Measurements from ENCODE around the gene TPH2.

GRCh38 chr12:71890475-71890874, 48.2 kb upstream of the TPH2 start:
- TF ChIP-seq, protein P1, sequence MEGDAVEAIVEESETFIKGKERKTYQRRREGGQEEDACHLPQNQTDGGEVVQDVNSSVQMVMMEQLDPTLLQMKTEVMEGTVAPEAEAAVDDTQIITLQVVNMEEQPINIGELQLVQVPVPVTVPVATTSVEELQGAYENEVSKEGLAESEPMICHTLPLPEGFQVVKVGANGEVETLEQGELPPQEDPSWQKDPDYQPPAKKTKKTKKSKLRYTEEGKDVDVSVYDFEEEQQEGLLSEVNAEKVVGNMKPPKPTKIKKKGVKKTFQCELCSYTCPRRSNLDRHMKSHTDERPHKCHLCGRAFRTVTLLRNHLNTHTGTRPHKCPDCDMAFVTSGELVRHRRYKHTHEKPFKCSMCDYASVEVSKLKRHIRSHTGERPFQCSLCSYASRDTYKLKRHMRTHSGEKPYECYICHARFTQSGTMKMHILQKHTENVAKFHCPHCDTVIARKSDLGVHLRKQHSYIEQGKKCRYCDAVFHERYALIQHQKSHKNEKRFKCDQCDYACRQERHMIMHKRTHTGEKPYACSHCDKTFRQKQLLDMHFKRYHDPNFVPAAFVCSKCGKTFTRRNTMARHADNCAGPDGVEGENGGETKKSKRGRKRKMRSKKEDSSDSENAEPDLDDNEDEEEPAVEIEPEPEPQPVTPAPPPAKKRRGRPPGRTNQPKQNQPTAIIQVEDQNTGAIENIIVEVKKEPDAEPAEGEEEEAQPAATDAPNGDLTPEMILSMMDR (IDR thresholded peaks at IDR 0.05), result no peak
- TF ChIP-seq KAT7 (CRISPR knock-in tag; IDR thresholded peaks at IDR 0.05; ENCODE audit: borderline replicate concordance), result no peak
- no peak for TF ChIP-seq ZNF423 (CRISPR knock-in tag; IDR thresholded peaks at IDR 0.05)
- no peak for TF ChIP-seq CREB1 (CRISPR knock-in tag; IDR thresholded peaks at IDR 0.05)
- TF ChIP-seq MAX (CRISPR knock-in tag; IDR thresholded peaks at IDR 0.05), result no peak
- TF ChIP-seq ZBTB21 (CRISPR knock-in tag; IDR thresholded peaks at IDR 0.05; ENCODE audit: borderline replicate concordance), result no peak
- no peak for TF ChIP-seq USF1 (CRISPR knock-in tag; IDR thresholded peaks at IDR 0.05)
- TF ChIP-seq, protein P2, sequence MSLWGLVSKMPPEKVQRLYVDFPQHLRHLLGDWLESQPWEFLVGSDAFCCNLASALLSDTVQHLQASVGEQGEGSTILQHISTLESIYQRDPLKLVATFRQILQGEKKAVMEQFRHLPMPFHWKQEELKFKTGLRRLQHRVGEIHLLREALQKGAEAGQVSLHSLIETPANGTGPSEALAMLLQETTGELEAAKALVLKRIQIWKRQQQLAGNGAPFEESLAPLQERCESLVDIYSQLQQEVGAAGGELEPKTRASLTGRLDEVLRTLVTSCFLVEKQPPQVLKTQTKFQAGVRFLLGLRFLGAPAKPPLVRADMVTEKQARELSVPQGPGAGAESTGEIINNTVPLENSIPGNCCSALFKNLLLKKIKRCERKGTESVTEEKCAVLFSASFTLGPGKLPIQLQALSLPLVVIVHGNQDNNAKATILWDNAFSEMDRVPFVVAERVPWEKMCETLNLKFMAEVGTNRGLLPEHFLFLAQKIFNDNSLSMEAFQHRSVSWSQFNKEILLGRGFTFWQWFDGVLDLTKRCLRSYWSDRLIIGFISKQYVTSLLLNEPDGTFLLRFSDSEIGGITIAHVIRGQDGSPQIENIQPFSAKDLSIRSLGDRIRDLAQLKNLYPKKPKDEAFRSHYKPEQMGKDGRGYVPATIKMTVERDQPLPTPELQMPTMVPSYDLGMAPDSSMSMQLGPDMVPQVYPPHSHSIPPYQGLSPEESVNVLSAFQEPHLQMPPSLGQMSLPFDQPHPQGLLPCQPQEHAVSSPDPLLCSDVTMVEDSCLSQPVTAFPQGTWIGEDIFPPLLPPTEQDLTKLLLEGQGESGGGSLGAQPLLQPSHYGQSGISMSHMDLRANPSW (CRISPR knock-in tag; conservative IDR thresholded peaks at IDR 0.05; ENCODE audit: low read depth), result no peak
- TF ChIP-seq, protein P3, sequence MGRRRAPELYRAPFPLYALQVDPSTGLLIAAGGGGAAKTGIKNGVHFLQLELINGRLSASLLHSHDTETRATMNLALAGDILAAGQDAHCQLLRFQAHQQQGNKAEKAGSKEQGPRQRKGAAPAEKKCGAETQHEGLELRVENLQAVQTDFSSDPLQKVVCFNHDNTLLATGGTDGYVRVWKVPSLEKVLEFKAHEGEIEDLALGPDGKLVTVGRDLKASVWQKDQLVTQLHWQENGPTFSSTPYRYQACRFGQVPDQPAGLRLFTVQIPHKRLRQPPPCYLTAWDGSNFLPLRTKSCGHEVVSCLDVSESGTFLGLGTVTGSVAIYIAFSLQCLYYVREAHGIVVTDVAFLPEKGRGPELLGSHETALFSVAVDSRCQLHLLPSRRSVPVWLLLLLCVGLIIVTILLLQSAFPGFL (CRISPR knock-in tag; IDR thresholded peaks at IDR 0.05; ENCODE audit: borderline replicate concordance), result no peak
- TF ChIP-seq, protein P4, sequence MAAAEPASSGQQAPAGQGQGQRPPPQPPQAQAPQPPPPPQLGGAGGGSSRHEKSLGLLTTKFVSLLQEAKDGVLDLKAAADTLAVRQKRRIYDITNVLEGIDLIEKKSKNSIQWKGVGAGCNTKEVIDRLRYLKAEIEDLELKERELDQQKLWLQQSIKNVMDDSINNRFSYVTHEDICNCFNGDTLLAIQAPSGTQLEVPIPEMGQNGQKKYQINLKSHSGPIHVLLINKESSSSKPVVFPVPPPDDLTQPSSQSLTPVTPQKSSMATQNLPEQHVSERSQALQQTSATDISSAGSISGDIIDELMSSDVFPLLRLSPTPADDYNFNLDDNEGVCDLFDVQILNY (CRISPR knock-in tag; IDR thresholded peaks at IDR 0.05), result no peak
- no peak for TF ChIP-seq SMAD3 (CRISPR knock-in tag; IDR thresholded peaks at IDR 0.05; ENCODE audit: borderline replicate concordance)

Measured in WTC11 (cell line).